NB4 (cell line): ENCODE results near the gene CYP2A6.
"Not testable (repeated sequence)": the region's sequence is repeated elsewhere in the genome, so short reads cannot be mapped to it uniquely, and the experiment has no call there.

Source experiments
- MYC ChIP-seq: IDR thresholded peaks from 2 replicates; pipeline ENCODE4 v1.6.1; 2011; ENCODE audit warnings: low read depth, low read length
- POLR2A ChIP-seq: IDR thresholded peaks from 2 replicates; pipeline ENCODE4 v1.6.1; 2011; ENCODE audit warnings: mild to moderate bottlenecking; ENCODE audit not compliant: insufficient read length; ENCODE audit errors: extremely low read depth
- TF ChIP-seq, protein P1 (sequence below): IDR thresholded peaks from one replicate; pipeline ENCODE4 v1.5.1; 2012; ENCODE audit warnings: low read depth, low read length
- TF ChIP-seq, protein P2 (sequence below): IDR thresholded peaks from 2 replicates; pipeline ENCODE4 v1.6.1; 2011; ENCODE audit warnings: low read depth, low read length

DNA sequence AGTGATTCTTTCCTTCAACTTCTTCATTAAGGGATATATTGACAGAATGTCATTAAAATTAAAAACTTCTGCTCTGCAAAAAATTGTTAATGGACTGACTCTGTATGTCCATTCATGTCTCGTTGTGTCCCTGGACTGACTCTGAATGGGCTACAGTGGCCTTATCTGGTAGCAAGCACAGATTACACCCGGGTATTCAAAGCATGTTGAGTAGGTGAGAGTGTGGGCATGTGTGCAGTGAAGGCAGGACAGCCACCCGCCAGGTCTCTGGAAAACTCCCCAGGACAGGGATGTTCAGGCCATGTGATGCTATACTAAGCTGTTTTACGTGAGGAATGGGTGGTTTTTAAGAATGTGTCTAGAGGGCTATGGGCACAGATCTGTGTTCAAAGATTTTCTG, 24.6 kb upstream of the CYP2A6 start:
- TF ChIP-seq POLR2A, MYC: not testable (repeated sequence)
- TF ChIP-seq, protein P1, sequence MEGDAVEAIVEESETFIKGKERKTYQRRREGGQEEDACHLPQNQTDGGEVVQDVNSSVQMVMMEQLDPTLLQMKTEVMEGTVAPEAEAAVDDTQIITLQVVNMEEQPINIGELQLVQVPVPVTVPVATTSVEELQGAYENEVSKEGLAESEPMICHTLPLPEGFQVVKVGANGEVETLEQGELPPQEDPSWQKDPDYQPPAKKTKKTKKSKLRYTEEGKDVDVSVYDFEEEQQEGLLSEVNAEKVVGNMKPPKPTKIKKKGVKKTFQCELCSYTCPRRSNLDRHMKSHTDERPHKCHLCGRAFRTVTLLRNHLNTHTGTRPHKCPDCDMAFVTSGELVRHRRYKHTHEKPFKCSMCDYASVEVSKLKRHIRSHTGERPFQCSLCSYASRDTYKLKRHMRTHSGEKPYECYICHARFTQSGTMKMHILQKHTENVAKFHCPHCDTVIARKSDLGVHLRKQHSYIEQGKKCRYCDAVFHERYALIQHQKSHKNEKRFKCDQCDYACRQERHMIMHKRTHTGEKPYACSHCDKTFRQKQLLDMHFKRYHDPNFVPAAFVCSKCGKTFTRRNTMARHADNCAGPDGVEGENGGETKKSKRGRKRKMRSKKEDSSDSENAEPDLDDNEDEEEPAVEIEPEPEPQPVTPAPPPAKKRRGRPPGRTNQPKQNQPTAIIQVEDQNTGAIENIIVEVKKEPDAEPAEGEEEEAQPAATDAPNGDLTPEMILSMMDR: not testable (repeated sequence)
- TF ChIP-seq, protein P2, sequence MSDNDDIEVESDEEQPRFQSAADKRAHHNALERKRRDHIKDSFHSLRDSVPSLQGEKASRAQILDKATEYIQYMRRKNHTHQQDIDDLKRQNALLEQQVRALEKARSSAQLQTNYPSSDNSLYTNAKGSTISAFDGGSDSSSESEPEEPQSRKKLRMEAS: not testable (repeated sequence)
